HG02798 (cell line): ENCODE results near the gene NUDT14.

Source experiments
- ATAC-seq: cut with Tn5 transposase; IDR thresholded peaks from one replicate; pipeline ENCODE4 v1.9.1; 2021; ENCODE audit warnings: mild to moderate bottlenecking; ENCODE audit not compliant: unreplicated experiment, poor library complexity

NUDT14 gene

GRCh38 chr14:105138551-105139111 is 42.5 kb downstream of the NUDT14 start:
- no peak for ATAC-seq

DNA sequence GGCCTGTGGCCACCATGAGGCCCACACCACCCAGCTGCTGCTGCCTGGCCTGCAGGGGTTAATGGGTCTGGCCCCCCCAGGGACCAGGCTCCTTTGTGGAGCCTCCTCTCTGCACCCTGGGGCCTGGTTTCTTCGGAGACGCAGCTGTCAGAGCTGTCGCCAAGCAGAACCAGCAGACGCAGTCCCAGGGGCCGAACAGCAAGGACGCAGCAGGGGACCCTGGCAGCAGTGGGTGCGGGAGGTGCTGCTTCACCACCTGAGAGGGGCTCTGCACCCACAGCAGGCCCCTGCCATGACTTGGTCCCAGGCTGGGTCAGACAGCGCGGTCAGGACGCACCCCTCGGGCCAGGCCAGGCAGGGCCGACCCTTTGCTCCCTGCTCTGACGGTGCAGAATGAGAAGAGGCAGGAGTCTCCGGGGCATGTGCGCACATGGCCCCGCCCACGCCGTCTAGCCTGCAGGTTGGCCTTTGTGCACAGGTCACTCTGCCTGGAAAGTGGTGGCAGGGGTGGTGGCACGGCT is 43.0 kb downstream of the NUDT14 start:
- no peak for ATAC-seq

GRCh38 chr14:105137481-105138020 is 43.6 kb downstream of the NUDT14 start:
- no peak for ATAC-seq

DNA sequence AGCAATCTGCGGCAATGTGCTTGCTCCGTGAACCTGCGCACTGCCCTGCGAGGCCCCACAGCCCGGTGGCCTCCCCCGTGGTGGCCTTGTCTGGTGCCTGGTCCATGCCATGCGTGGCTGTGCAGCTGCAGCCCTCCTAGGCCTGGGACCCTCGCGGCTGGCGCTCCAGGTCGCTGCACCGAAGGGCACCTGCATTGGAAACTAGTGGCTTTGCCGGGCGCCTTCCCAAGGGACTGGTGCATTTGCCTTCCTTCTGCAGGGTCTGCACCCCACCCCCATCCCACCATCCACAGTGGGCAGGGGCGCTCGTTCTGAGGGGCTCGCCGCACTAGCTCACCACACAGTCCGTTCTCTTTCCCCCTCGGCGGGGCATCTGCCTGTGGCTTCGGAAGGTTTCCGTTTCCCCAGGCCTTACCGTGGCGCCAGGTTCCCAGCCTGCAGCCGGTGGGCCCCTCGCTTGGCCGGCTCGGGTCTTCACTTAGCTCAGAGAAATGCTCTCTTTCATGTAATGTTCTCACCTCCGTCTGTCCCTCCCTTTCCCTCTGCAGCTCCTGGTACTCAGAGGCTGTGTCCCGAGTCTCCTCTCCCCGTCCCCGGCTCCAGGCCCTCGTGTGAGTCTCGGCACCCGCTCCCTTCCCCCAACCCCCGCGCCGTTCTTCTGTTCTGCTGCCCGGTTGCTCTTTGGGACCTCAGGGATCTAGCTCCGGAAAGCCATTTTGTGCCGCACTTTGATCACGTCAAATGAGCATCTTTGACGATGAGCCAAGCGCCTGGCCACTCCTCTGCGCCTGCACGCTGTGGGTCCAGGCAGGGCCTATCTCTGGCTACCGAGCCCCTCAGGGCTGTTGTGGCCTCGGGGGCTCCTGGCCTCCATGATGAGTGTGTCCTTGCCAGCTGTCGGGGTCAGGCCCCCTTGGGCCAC is 44.5 kb downstream of the NUDT14 start:
- ATAC-seq, result no peak

GRCh38 chr14:105135700-105136395 is 45.3 kb downstream of the NUDT14 start:
- ATAC-seq, result no peak

GRCh38 chr14:105132921-105133654 is 48.0 kb downstream of the NUDT14 start:
- no peak for ATAC-seq

DNA sequence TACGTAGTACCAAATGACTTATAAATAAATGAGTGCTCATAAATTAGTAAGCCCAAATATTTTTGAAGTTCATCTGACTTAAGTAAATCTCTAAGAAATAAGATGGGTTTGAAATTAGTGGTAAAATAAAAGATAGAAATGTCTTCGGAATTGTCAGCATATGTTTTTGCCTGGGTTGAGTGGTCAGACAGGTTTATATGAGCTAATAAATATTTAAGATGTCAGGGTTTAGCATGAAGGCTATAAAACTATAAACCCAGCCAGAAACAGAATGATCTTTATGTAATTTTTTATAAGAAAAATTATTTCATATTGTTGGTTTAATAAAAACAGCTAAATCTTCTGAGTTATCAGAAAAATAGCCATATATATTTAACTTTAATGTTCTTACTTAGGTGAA is 49.9 kb downstream of the NUDT14 start:
- no peak for ATAC-seq

- ATAC-seq, result no peak
These were observed 53.1 kb downstream of the NUDT14 start for GRCh38 chr14:105128059-105128458.

DNA sequence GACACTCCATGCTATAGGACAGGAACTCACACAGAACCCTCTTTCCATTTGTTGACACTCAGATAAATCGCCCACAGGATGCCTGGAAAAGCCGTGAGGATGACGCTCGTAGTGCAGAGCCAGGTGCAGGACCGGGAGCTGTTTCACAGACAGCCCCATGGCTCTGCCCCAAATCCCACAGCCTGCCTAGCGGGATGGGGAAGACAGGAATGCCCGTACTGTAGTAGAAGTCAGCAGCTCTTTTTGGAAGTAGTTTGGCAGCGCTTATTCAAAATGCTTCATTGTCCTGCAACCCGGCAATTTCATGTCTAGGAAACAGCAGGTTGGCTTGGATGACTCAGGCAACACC is 54.2 kb downstream of the NUDT14 start:
- ATAC-seq, result no peak

DNA sequence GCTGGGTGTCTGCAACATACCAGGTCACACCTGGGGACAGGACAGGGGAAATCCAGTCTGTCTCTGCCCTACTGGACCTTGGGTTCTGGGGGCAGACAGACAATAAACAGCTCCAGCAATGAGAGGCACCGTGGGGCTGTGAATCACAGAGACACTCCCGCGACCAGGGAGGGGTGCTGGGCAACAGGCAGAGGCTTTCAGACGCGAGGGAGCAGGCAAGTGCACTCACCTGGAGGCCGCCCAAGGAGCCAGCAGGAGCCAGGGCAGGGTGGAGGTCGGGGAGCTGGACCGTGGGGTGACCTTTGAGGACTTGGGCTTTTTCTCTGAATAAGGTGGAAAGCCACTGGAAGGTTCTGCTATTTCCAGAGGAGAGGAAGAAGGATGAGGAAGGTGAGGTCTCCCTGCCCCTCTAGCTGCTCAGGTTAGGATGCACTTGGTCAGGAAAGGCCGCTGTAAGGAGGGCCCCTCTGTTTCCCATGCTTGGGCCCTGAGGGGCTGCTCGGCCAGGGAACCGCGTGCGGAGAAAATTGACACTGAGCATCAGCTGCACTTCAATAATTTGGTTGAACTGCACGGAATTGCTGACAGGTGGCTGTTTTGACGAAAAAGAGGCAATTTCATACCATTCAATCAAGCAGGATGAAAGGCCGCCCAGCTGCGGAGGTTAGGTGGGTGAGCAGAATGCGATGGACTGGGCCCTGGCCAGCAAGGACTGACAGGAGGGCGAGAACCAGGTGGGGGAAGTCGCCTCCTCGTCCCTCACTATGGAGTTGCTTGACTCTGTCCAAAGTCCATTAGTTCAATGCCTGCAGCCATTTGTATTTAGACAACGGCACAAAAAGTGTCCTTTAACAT is 54.8 kb downstream of the NUDT14 start:
- ATAC-seq, result no peak

DNA sequence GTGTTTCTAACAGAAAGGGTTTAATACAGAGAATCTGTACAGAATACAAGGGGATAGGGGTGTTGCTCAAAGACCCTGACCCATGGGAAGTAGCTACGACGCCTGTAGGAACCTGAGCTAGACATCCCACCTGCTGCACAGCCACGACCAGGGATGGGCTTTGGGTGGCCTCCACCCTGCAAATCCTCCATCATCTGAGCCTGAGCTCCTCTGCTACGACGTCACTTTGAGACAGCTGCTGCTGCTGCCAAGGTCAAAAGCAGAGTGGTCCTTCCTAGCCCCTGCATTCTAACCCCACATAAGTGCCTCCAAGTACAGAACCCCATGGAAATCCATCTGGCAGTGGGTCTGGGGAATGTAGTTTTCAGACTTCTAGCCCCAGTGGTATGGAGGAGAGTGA is 56.3 kb downstream of the NUDT14 start:
- no peak for ATAC-seq

DNA sequence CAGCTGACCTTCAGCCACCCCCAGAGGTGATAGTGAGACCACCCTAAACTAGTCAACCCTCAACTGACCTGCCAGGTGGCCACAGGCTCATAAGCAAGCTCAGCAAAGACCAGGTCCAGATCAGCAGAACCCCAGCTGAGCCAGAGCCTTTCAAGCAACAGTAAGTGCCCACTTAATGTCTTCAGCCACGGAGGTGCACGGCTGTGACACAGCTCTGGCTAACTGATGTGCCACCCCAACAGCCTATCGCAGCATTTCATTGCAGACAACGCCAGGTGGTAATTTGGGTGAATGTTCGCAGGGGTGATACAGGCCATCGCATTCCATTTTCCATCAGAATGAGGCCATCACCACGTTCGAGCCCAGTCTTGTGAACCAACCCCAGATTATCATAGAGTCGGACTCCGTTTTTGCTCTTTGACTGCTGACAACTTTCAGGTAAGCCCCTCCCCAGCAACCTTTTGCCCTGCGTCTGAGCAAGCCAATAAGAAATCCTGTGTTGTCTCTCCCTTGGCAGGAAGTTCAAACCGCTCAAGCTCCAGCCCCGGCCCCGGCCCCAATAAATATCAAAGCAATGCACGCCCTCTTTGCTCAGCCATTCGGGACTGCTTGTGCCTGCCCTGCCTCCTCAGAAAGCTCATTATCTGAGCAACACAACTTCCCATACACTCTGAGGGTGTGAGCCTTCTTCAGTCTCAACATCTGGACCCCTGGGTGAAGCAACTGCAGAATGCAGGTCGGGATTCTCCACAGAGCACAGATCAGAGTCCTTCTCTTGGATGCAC is 56.9 kb downstream of the NUDT14 start:
- no peak for ATAC-seq

DNA sequence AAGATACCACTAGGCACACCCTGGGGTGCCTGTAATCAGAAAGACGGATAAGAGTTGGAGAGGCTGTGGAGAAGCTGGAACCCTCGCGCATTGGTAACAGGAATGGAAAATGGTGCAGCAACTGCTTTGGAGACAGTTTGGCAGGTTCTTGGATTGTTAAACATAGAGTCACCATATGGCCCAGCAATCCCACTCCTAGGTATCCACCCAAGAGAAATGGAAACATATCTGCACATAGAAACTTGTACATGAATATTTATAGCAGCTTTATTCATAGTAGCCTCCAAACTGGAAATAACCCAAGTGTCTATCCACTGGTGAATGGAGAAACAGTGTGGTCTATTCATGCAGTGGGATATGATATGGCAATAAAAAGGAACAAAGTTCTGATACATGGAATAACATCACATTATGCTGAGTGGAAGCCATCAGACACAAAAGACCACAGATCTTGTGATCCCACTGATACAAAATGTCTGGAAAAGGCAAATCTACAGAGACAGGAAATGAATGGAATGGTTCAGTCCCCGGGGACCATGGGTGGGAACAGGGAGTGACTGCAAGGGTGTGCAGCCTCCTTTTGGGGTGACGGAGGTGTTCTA is 57.9 kb downstream of the NUDT14 start:
- no peak for ATAC-seq
